IMR-90 (cell line): ENCODE measurements around the gene MRPL48. TPM values are rescaled to one million over a fixed set of nuclear protein-coding genes. Genes with fewer than 3 reads are reported as not detected.

ENCODE experiments used
- ATAC-seq: fragments of 200-7000 bp; cut with Tn5 transposase; 2 replicates; pipeline ENCODE4 v1.9.1; 2020; ENCODE audit warnings: low read depth, mild to moderate bottlenecking, moderate library complexity
- BruUV-seq: library from RNA; stranded (reverse); fragments of 400-500 nt; replicated peaks from 2 replicates; lab custom pipeline; 2021; lab: Mats Ljungman, UMichigan
- CTCF ChIA-PET: fragments of 300-600 bp; formaldehyde crosslinking; extraction: SDS; loops from one replicate; lab custom pipeline; 2021; ENCODE audit warnings: antibody characterized with exemption; lab: Yijun Ruan, JAX
- POLR2A ChIA-PET: fragments of 300-600 bp; sonication (Branson Sonifier 250); formaldehyde crosslinking; loops from one replicate; lab custom pipeline; 2022; ENCODE audit warnings: antibody characterized with exemption; ENCODE audit not compliant: unreplicated experiment; lab: Charles Lee
- DNase-seq: peaks from one replicate; pipeline ENCODE4 v3.0.0; 2013
- H2AFZ ChIP-seq: replicated peaks from 2 replicates; pipeline ENCODE3; 2013; ENCODE audit warnings: low read length, mild to moderate bottlenecking; ENCODE audit not compliant: poor library complexity
- H2AK5ac ChIP-seq: 2 replicates; pipeline ENCODE4 v1.6.1; 2013; ENCODE audit warnings: low read depth, low read length, inconsistent platforms
- H2AK9ac ChIP-seq: replicated peaks from 2 replicates; pipeline ENCODE3; 2013; ENCODE audit warnings: mild to moderate bottlenecking, low read depth, low read length, moderate library complexity; ENCODE audit not compliant: poor library complexity
- H2BK120ac ChIP-seq: 2 replicates; pipeline ENCODE4 v1.6.1; 2013; ENCODE audit warnings: low read depth, low read length, inconsistent platforms
- H2BK15ac ChIP-seq: 3 replicates; pipeline ENCODE4 v1.6.1; 2013; ENCODE audit warnings: low read depth, low read length, inconsistent platforms
- H2BK20ac ChIP-seq: 2 replicates; pipeline ENCODE4 v1.6.1; 2013; ENCODE audit warnings: low read depth, mild to moderate bottlenecking, inconsistent platforms, low read length, moderate library complexity
- H2BK5ac ChIP-seq: 2 replicates; pipeline ENCODE4 v1.6.1; 2013; ENCODE audit warnings: mild to moderate bottlenecking, low read depth, low read length, inconsistent platforms; ENCODE audit not compliant: poor library complexity, severe bottlenecking
- H3K14ac ChIP-seq: replicated peaks from 2 replicates; pipeline ENCODE4 v1.6.1; 2013; ENCODE audit warnings: low read depth, low read length, inconsistent platforms
- H3K18ac ChIP-seq: 2 replicates; pipeline ENCODE4 v1.6.1; 2013; ENCODE audit warnings: low read depth, low read length, control low read depth
- H3K23ac ChIP-seq: 2 replicates; pipeline ENCODE4 v1.6.1; 2013; ENCODE audit warnings: low read depth, low read length, inconsistent platforms
- H3K27ac ChIP-seq: 2 replicates; pipeline ENCODE4 v1.5.1; 2013; ENCODE audit warnings: mild to moderate bottlenecking, control low read depth, low read length; ENCODE audit not compliant: insufficient read depth
- H3K27me3 ChIP-seq: 2 replicates; pipeline ENCODE4 v1.6.1; 2013; ENCODE audit warnings: low read length; ENCODE audit not compliant: control insufficient read depth, insufficient read depth
- H3K36me3 ChIP-seq: 2 replicates; pipeline ENCODE4 v1.6.1; 2013; ENCODE audit warnings: low read length, mixed read lengths; ENCODE audit not compliant: control insufficient read depth, insufficient read depth
- H3K4ac ChIP-seq: 2 replicates; pipeline ENCODE4 v1.6.1; 2013; ENCODE audit warnings: low read depth, low read length, inconsistent platforms
- H3K4me1 ChIP-seq: 2 replicates; pipeline ENCODE4 v1.6.1; 2013; ENCODE audit warnings: low read length, mixed read lengths; ENCODE audit not compliant: control insufficient read depth, insufficient read depth
- H3K4me2 ChIP-seq: 2 replicates; pipeline ENCODE4 v1.6.1; 2013; ENCODE audit warnings: low read depth, mild to moderate bottlenecking, control low read depth, low read length, moderate library complexity
- H3K4me3 ChIP-seq: 2 replicates; pipeline ENCODE4 v1.5.1; 2013; ENCODE audit warnings: low read depth, mild to moderate bottlenecking, control low read depth, low read length, moderate library complexity; ENCODE audit not compliant: insufficient read depth
- H3K56ac ChIP-seq: 2 replicates; pipeline ENCODE4 v1.6.1; 2013; ENCODE audit warnings: low read length, inconsistent platforms; ENCODE audit not compliant: insufficient read depth; ENCODE audit errors: extremely low read depth
- H3K79me1 ChIP-seq, 2 experiments: 2 replicates each; pipeline ENCODE4 v1.6.1; 2013; ENCODE audit warnings: low read length in 2 of 2, inconsistent platforms in 1 of 2, low read depth in 1 of 2
- H3K9ac ChIP-seq: 2 replicates; pipeline ENCODE4 v1.6.1; 2013; ENCODE audit warnings: low read depth, low read length, control low read depth
- H3K9me1 ChIP-seq: 2 replicates; pipeline ENCODE4 v1.6.1; 2013; ENCODE audit warnings: low read length, inconsistent platforms; ENCODE audit not compliant: insufficient read depth
- H3K9me3 ChIP-seq: 2 replicates; pipeline ENCODE4 v1.6.1; 2013; ENCODE audit warnings: low read length; ENCODE audit not compliant: control insufficient read depth, insufficient read depth
- H4K20me1 ChIP-seq: 2 replicates; pipeline ENCODE4 v1.6.1; 2013; ENCODE audit warnings: low read length, inconsistent platforms; ENCODE audit not compliant: insufficient read depth
- H4K5ac ChIP-seq: 2 replicates; pipeline ENCODE4 v1.6.1; 2013; ENCODE audit warnings: mild to moderate bottlenecking, low read depth, low read length, control low read depth
- H4K8ac ChIP-seq, 2 experiments: 2 replicates each; pipeline ENCODE4 v1.6.1; 2013; ENCODE audit warnings: low read depth in 2 of 2, low read length in 2 of 2, control low read depth in 1 of 2, inconsistent platforms in 1 of 2
- H4K91ac ChIP-seq: 2 replicates; pipeline ENCODE4 v1.6.1; 2013; ENCODE audit warnings: low read depth, low read length, inconsistent platforms; ENCODE audit not compliant: insufficient read depth
- BHLHE40 ChIP-seq: fragments of 150-350 bp; IDR thresholded peaks from 2 replicates; pipeline ENCODE4 v1.6.1; 2016; ENCODE audit warnings: mild to moderate bottlenecking, low read depth, low read length
- CEBPB ChIP-seq: IDR thresholded peaks from 2 replicates; pipeline ENCODE4 v1.6.1; 2012; ENCODE audit warnings: low read depth, low read length, improper control_type of control experiment
- CHD1 ChIP-seq: IDR thresholded peaks from 2 replicates; pipeline ENCODE4 v1.6.1; 2012; ENCODE audit warnings: low read depth, low read length, improper control_type of control experiment
- FOS ChIP-seq: fragments of 150-350 bp; IDR thresholded peaks from 2 replicates; pipeline ENCODE4 v1.6.1; 2016; ENCODE audit warnings: low read depth, low read length
- MAFK ChIP-seq: IDR thresholded peaks from 2 replicates; pipeline ENCODE4 v1.6.1; 2012; ENCODE audit warnings: low read depth, low read length, improper control_type of control experiment
- MAZ ChIP-seq: IDR thresholded peaks from 2 replicates; pipeline ENCODE4 v1.6.1; 2012; ENCODE audit warnings: low read depth, mild to moderate bottlenecking, low read length, improper control_type of control experiment, moderate library complexity, borderline replicate concordance
- MXI1 ChIP-seq: IDR thresholded peaks from 2 replicates; pipeline ENCODE4 v1.6.1; 2012; ENCODE audit warnings: low read depth, mild to moderate bottlenecking, low read length, moderate library complexity, borderline replicate concordance
- NFE2L2 ChIP-seq: fragments of 150-350 bp; IDR thresholded peaks from 2 replicates; pipeline ENCODE4 v1.6.1; 2016; ENCODE audit warnings: low read depth, mild to moderate bottlenecking, low read length
- POLR2A ChIP-seq: IDR thresholded peaks from 2 replicates; pipeline ENCODE4 v1.6.1; 2012; ENCODE audit warnings: mild to moderate bottlenecking, low read depth, low read length
- RAD21 ChIP-seq: IDR thresholded peaks from 2 replicates; pipeline ENCODE4 v1.6.1; 2012; ENCODE audit warnings: low read length, improper control_type of control experiment
- RCOR1 ChIP-seq: IDR thresholded peaks from 2 replicates; pipeline ENCODE4 v1.6.1; 2012; ENCODE audit warnings: mild to moderate bottlenecking, low read length, improper control_type of control experiment; ENCODE audit not compliant: insufficient replicate concordance
- RFX5 ChIP-seq: IDR thresholded peaks from 2 replicates; pipeline ENCODE4 v1.8.0; 2012; ENCODE audit warnings: low read depth, mild to moderate bottlenecking, low read length, moderate library complexity
- SMC3 ChIP-seq: fragments of 150-350 bp; IDR thresholded peaks from 2 replicates; pipeline ENCODE4 v1.6.1; 2016; ENCODE audit warnings: low read depth, mild to moderate bottlenecking, antibody characterized with exemption, low read length, moderate library complexity
- WGBS, 2 experiments: methylation state at CpG; one replicate each; pipeline versions ENCODE4 v1.1.5 to v1.1.7; 2013; ENCODE audit warnings: missing lambda C conversion rate in 2 of 2; ENCODE audit not compliant: insufficient read length in 1 of 2; ENCODE audit errors: extremely low coverage in 2 of 2; 5-methylcytosine and 5-hydroxymethylcytosine counted together
- dilution Hi-C: fragments of 300-500 bp; cut with HindIII; formaldehyde crosslinking; loops from one replicate; pipeline ENCODE4 v1.14.3; 2018; ENCODE audit warnings: low sequenced_read_pairs; ENCODE audit not compliant: unreplicated experiment
- in situ Hi-C: fragments of 300-500 bp; cut with MboI; formaldehyde crosslinking; loops from 3 replicates; pipeline ENCODE4 v1.14.3; 2019; ENCODE audit warnings: low sequenced_read_pairs, inconsistent platforms, mixed read lengths
- intact Hi-C: fragments of 100-400 bp; cut with micrococcal nuclease; formaldehyde crosslinking; loops from 2 replicates; pipeline ENCODE4 v1.10.0; 2022
- polyA plus RNA-seq, 3 experiments: library from polyadenylated mRNA; depleted of rRNA; stranded (reverse); fragments of >200 nt; gene quantifications; 2 replicates each; pipeline ENCODE4 v1.2.3, GENCODE V29; 2012; ENCODE audit warnings: low replicate concordance in 1 of 3
- total RNA-seq: library from RNA; depleted of rRNA; stranded (reverse); fragments of >200 nt; gene quantifications from 2 replicates; pipeline ENCODE4 v1.2.3, GENCODE V29; 2012
- TF ChIP-seq, protein P1 (sequence below): fragments of 150-350 bp; IDR thresholded peaks from 2 replicates; pipeline ENCODE4 v1.6.1; 2017; ENCODE audit warnings: mild to moderate bottlenecking, antibody characterized with exemption, low read length, low read depth
- TF ChIP-seq, protein P2 (sequence below): conservative IDR thresholded peaks from 2 replicates; pipeline ENCODE4 v1.5.1; 2012; ENCODE audit warnings: mild to moderate bottlenecking, low read depth, low read length, improper control_type of control experiment
- TF ChIP-seq, protein P3 (sequence below): fragments of 150-350 bp; IDR thresholded peaks from 2 replicates; pipeline ENCODE4 v1.6.1; 2016; ENCODE audit warnings: low read depth, mild to moderate bottlenecking, low read length, moderate library complexity, borderline replicate concordance

Gene MRPL48
- total and polyA plus RNA-seq, 2 of the 4 experiments (the other 2 are of a cell fraction) = 24.0 to 29.4 TPM

DNA sequence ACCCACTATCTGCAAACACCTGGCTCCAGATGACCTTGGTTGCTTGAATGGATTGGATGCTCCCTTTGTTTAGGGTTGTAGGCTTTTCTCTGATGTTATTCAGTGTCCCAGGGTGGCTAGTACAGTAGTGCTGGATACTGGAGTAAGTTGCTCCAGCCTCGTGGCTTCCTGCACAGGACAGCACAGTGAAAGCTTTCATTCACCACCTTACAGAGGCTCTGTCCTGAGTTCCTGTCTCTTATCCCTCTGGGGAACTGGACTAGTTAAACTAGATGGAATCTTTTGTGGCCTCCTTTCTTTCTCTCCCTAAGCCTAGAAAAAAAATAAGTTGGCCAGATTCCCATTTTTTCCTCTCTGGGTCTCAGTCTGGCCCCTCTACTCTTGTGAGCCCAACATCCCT, 42.6 kb downstream of the MRPL48 start:
- no peak overlapping the region for H2BK20ac ChIP-seq
- no peak overlapping the region for H3K14ac ChIP-seq
- no peak overlapping the region for H3K56ac ChIP-seq
- H3K23ac ChIP-seq = no peak overlapping the region
- no peaks in the 10 kb centered on the region for H3K9me3 ChIP-seq
- no CpG with 5 or more reads among the region's 1 CpG for WGBS, 2 experiments
- no peak overlapping the region for H3K4me2 ChIP-seq
- no peaks in the 10 kb centered on the region for H3K27me3 ChIP-seq
- H2BK15ac ChIP-seq = no peak overlapping the region
- no peaks in the 10 kb centered on the region for H3K79me1 ChIP-seq
- no peak overlapping the region for H2BK120ac ChIP-seq
- no peak overlapping the region for H4K5ac ChIP-seq
- no peak overlapping the region for H2AFZ ChIP-seq
- no peaks in the 10 kb centered on the region for H4K20me1 ChIP-seq
- H3K36me3 ChIP-seq = no peaks in the 10 kb centered on the region; the same call in none of the 2 replicates
- no peaks in the 10 kb centered on the region for H3K9me1 ChIP-seq
- no peak for DNase-seq
- TF ChIP-seq MAZ = no peak
- no peak for TF ChIP-seq RCOR1
- TF ChIP-seq POLR2A = no peak
- TF ChIP-seq, protein P1, sequence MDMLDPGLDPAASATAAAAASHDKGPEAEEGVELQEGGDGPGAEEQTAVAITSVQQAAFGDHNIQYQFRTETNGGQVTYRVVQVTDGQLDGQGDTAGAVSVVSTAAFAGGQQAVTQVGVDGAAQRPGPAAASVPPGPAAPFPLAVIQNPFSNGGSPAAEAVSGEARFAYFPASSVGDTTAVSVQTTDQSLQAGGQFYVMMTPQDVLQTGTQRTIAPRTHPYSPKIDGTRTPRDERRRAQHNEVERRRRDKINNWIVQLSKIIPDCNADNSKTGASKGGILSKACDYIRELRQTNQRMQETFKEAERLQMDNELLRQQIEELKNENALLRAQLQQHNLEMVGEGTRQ = no peak
- TF ChIP-seq RAD21 = no peak
- TF ChIP-seq, protein P2, sequence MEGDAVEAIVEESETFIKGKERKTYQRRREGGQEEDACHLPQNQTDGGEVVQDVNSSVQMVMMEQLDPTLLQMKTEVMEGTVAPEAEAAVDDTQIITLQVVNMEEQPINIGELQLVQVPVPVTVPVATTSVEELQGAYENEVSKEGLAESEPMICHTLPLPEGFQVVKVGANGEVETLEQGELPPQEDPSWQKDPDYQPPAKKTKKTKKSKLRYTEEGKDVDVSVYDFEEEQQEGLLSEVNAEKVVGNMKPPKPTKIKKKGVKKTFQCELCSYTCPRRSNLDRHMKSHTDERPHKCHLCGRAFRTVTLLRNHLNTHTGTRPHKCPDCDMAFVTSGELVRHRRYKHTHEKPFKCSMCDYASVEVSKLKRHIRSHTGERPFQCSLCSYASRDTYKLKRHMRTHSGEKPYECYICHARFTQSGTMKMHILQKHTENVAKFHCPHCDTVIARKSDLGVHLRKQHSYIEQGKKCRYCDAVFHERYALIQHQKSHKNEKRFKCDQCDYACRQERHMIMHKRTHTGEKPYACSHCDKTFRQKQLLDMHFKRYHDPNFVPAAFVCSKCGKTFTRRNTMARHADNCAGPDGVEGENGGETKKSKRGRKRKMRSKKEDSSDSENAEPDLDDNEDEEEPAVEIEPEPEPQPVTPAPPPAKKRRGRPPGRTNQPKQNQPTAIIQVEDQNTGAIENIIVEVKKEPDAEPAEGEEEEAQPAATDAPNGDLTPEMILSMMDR = no peak
- TF ChIP-seq BHLHE40 = no peak
- no peak for TF ChIP-seq FOS
- TF ChIP-seq CEBPB = no peak
- TF ChIP-seq CHD1 = no peak
- TF ChIP-seq RFX5 = no peak
- no peak for TF ChIP-seq NFE2L2
- TF ChIP-seq MAFK = no peak
- TF ChIP-seq, protein P3, sequence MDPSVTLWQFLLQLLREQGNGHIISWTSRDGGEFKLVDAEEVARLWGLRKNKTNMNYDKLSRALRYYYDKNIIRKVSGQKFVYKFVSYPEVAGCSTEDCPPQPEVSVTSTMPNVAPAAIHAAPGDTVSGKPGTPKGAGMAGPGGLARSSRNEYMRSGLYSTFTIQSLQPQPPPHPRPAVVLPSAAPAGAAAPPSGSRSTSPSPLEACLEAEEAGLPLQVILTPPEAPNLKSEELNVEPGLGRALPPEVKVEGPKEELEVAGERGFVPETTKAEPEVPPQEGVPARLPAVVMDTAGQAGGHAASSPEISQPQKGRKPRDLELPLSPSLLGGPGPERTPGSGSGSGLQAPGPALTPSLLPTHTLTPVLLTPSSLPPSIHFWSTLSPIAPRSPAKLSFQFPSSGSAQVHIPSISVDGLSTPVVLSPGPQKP = no peak
- TF ChIP-seq MXI1 = no peak
- no peak for TF ChIP-seq SMC3
- H3K9ac ChIP-seq = no peak overlapping the region
- no peak overlapping the region for H3K18ac ChIP-seq
- H2AK5ac ChIP-seq = no peak overlapping the region
- no peak overlapping the region for H3K4ac ChIP-seq
- ChIA-PET POLR2A (no interaction called here), CTCF (no interaction called here)
- no peak overlapping the region for H3K27ac ChIP-seq
- H2AK9ac ChIP-seq = no peak overlapping the region
- in situ Hi-C loops = no loop called here
- H3K4me3 ChIP-seq = no peak overlapping the region
- dilution Hi-C loops = no loop called here
- H3K4me1 ChIP-seq = no peaks in the 10 kb centered on the region
- no TSS peak for BruUV-seq
- H2BK5ac ChIP-seq = no peak overlapping the region
- H4K91ac ChIP-seq = no peak overlapping the region
- H4K8ac ChIP-seq = no peak overlapping the region
- ATAC-seq = no peak
- intact Hi-C loops = no loop called here
